ELF-1 (cell line): ENCODE results near the gene DDX19B.
"Not testable (repeated sequence)": the region's sequence is repeated elsewhere in the genome, so short reads cannot be mapped to it uniquely, and the experiment has no call there.

ENCODE experiments used
- DNase-seq: peaks from one replicate; pipeline ENCODE4 v3.0.0-alpha.2; 2016; ENCODE audit warnings: low read depth, low spot score

The DDX19B gene

DNA sequence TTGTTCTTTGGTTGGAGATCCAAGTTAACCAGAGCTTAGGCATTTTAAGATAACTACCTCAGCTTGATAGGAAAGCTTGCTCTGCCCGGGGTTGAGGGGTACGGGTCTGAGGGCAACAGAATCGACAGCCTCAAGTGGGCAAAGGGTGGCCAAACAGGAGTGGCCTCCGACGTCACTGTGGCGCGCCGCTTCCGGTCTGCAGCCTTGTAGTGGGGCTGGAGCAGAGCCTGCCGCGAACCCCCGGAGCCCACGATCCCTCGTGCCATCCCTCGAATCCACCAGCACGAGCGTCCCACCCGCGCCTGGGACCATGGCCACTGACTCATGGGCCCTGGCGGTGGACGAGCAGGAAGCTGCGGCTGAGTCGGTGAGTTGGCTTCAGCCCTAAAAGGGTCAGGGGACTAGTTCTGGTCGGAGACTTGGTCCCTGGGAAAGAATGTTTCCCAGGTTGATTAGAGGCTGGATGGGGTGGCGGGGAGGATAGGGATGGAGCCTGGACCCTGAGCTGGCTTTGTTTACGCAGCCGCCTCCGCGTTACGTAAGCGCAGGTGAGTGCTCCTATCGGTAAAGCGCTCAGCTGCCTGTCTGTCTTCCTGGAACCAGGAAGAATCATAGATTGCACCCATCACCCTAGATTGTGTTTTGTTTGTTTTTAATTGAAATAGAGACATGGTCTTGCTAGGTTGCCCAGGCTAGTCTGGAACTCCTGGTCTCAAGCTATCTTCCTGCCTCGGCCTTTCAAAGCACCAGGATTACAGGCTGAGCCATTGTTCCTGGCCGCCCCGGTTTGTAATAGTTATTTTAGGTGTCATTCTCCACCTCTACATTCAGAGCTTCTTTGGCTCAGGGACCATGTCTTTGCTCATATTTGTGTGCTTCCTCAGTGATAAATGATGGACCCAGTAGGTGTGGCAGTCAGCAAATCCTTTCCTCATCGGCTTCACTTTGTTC is at the start of gene DDX19B:
TSS of gene DDX19B (plus strand) at position 199 of the 951 bp plus-strand sequence. CDS start at position 311, 112 bp downstream.
- peak; percentile 80 for DNase-seq

DNA sequence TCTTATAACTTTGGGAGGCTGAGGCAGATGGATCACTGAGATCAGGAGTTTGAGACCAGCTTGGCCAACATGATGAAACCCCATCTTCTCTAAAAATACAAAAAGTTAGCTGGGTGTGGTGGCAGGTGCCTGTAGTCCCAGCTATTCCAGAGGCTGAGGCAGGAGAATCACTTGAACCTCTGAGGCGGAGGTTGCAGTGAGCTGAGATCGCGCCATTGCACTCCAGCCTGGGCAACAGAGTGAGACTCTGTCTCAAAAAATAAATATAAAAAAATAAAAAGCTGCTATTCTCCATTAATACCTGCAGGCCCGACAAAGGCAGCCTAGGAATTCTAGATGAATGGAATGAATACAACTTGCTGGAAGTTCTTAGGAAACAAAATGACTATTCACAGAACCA is 49.3 kb upstream of the DDX19B start:
- not testable (repeated sequence) for DNase-seq

DNA sequence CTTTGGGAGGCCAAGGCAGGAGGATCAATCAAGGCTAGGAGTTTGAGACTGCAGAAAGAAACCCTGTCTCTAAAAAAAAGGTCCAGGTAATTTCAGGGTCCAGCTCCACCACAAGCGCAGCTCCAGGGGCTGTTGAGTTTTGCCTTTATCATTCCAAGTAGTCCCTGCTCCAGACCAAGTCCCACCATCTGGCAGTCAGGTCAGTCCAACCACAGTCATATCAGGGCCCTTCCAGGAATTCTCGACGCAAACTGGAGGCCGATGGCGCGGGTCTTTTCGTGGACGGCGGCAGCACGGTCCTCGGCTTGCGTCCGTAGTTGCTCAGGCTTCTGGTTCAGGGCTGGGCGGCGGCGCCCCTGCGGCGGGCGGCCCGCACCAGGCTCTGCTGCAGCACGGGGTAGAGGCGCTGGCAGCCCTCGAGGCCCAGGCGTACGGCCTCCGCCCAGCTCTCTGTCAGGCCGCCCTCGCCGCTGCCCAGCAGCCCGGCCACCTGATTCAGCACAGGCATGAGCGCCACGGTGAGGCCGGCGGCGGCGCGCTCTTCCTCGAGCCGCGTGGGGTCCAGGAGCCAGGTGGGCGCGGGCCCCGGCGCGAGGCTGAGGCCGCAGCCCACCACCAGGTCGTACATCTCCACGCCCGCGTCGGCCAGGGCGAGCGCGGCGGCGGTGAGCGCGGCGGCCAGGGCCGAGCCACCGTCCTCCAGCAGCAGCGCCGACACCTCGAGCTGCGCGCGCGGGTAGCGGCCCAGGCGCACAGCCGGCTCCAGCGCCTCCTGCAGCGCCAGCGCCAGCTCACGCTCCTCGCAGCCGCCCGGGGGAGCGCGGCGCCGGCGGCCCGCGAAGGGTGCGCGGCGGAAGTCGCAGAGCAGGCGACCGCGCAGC is 48.0 kb upstream of the DDX19B start:
- DNase-seq = peak; percentile 70

DNA sequence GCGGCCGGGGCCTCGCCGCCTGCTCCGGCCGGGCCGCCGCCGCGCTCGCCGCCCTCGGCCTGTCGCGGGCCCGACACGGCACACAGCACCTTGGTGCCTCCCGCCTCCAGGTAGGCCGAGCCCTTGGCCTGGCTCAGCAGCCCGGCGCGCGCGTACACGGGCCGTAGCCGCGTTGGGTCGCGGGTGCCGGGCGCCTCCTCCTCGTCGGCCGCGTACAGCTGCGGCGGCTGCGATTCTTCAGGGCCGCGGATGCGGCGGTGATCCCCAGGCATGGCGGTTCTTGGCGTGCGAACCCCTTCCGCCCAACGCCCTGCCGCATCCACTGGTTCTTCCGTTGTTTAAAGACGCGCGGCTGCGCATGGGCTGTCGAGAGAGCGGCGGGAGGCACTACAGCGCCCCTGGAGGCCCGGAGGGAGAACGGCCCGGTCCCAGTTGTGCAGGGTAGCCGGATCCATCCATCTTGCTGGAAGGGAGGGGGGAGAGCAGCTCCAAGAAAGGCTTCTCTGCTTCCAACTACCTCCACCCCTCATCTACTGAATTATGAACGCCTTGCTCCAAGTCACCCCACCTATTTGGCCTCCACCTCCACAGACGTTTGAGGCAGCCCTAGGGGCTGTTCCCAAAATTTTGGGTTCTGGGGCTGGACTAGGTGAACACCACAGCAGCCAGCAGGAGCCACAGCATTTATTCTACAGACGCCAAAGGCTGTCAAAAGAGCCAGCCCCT is 47.2 kb upstream of the DDX19B start, which contains the start of gene EXOSC6:
TSS of gene EXOSC6 (minus strand) at position 312 of the 726 bp plus-strand sequence. CDS start at position 272, 40 bp downstream.
- DNase-seq = peak; percentile 97

DNA sequence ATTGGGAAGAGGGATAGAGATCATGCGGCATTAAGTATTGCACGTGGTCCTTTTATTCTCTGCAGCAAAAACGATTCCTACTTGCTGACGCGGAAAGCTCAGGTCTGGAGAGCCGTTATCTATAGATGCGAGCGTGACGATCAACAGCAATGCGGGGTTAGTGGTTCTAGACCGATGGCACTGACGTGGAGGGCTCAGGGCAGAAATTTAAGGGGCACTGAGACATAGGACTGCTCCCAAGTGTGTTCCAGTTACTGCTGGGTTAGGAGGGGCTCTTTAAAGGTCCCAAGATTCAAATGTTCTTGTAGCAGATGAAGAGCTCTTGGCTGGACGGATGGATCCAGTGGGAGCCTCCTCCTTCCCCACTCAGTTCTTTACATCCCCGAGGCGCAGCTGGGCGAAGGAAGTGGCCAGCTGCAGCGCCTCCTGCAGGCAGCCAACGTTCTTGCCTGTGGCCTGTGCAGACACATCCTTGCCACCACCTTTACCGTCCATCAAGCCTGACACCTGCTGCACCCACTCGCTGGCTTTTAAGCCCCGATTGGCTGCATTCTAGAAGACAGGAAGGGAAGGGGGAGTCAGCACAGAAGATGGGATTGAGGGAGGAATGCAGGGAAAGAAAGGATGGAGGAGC is 46.5 kb upstream of the DDX19B start:
- peak; percentile 74 for DNase-seq

DNA sequence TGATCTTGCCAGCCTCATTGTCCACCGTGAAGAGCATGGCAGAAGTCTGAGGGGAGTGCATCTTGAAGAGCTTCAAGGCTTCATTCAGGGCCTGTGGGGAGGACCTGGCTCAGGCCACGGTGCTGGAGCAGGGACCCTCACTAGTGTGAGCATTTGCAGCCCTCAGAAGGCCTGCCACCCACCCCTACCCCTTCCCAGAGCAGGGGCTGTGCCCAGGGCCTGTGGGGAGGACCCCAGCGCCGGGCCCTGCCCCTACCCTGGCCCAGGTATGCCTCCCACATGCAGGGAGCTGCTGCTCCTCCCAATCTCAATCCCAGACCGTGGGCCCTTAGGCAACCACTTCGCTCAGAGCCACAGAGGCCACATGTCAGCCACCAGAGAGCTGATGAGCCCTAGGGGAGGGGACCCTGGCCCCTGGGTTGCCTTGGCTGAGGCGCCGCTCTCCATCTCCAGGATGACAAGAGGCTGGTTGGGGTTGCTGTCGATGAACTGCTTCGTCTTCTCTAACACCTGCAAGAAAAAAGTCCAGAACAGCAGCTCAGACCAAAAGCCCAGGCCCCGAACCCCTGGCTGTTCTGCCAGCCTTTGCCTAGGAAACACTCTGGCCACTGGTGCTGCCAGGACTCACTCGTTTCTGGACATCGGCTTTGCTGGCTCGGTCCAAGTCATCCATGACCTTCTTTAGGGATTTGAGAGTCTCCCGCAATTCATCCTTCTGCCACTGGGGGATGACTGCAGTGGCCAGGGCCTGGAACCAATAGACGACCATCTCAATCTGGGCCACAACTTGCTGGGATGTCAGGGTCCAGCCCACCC is 45.5 kb upstream of the DDX19B start:
- DNase-seq = peak; percentile 51

DNA sequence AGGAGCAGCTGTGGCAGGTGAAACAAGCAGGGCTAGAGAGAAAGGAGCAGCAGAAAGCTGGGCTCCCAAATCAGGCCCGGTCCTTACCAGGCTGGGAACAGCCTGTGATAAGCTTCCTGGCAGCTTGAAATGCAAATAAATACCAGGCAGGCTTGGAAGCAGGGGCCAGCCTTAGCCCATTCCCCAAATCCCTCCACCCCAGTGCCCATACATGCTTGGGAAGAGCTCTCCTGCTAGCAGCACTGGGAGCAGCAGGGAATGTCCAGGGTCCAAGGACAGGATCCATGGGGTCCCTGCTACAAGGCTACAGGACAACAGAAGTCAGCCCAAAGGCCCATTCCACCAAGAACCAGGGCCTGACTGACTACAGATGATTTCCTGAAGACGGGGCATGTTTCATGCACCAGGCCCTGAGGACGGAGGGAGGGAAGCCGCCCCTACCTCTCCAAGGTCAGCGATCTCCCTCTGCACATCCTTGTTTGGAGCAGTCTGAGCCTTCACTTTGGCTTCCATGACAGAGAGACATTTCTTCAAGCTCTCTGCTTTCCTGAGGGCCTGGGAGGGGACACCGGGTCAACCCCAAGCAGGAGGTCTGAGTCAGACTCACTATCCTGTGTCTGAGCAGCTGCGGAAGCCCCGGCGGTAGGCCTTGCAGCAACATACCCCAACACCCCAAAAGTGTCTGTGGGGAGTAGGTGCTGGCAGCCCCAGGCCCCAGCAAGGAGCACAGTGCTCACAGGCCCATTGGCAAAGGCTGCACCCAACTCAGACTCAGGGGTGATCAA is 44.6 kb upstream of the DDX19B start:
- DNase-seq = no peak

DNA sequence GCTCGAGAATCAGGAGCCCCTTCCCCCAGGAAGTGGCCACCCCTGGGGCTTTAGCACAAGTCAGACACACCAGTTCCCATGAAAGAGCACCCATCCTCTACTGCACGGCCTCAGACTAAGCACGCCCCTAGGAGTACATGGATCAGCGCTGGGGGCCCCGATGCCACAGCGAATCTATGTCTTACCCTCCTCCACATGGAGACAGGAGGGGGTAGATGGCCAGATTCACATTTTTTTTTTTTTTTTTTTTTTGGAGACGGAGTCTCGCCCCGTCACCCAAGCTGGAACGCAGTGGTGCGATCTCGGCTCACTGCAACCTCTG is 44.1 kb upstream of the DDX19B start:
- no peak for DNase-seq

DNA sequence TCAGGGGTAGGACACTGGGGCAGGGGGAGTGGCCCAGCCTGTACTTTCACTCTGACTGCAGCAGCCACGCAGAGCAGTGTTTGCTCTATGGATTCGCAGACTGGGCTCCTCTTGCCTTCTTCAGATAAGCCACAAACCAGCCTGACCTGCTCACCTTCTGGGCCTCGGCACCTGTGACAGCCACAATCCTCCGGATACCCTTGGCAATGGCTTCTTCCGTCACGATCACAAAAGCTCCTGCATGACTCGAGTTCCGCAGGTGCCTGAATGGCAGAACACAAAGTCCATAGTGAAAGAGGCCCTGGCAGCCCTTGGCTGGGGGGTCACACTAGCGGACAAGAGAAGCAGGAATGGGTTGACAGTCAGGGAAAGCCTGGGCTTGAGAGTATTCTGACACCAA is 43.4 kb upstream of the DDX19B start:
- DNase-seq = no peak

DNA sequence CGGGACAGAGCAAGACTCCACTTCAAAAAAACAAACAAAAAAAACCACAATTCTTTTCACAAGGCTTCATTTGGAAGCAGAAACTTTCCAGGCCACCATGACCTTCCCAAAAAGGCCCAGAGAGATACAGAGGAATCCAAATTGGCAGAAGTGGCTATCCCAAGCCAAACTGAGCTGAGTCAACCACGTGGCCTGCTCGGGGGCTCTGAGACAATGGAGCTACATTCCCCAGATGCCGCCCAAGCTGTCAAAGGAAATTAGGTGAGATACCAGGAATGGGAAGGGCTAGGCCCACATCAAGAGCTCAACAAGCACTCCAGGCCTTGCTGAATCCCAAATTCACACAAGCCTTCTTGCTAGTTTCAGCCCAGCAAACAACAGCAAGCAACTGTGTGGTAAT is 41.6 kb upstream of the DDX19B start:
- peak; percentile 31 for DNase-seq

DNA sequence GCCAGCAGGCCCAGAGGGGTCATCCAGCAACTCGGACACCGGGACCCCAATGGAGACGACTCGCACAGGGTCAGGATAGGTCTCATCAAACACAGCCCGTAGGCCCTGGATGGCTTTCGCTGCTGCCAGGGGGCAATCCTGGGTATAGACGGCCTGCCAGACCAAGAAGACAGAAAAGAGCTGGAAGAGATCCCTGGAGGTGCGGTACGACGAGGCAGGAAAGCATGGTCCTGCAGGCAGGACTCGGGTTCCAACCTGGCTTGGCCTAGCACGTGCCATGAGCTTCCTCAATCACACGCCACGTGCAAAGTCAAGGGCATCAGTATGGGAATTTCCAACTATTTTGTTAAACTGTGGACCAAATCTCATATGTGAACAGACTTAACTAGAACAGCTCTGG is 40.9 kb upstream of the DDX19B start:
- DNase-seq = no peak

DNA sequence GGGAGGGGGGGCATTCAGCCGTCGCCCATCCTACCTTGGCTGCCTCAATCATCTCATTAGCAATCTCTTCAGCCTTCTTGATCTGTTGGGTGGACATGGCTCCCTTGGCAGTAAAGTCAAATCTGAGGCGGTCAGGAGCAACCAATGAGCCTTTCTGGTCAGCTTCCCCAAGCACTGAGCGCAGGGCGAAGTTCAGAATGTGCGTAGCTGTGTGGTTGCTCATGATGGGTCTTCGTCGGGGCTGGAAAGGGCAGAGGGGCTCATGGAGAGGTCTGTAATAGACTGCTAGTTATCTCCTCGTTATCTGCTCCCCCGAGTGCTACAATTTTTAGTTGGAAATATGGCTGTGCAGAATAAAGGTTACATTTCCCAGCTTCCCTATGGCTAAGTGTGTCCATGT is 40.0 kb upstream of the DDX19B start:
- DNase-seq = no peak

DNA sequence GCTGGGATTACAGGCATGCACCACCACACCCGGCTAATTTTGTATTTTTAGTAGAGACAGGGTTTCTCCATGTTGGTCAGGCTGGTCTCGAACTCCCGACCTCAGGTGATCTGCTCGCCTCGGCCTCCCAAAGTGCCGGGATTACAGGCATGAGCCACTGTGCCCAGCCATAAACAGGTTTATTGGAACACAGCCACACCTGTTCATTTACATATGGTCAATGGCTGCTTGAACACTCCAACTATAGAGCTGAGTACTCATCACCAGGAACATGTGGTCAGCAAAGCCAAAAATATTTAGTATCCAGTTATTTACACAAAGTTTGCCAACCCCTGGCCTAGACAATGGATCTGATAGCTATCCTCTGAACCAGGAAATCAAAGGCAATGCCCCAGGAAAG is 39.1 kb upstream of the DDX19B start:
- not testable (repeated sequence) for DNase-seq

DNA sequence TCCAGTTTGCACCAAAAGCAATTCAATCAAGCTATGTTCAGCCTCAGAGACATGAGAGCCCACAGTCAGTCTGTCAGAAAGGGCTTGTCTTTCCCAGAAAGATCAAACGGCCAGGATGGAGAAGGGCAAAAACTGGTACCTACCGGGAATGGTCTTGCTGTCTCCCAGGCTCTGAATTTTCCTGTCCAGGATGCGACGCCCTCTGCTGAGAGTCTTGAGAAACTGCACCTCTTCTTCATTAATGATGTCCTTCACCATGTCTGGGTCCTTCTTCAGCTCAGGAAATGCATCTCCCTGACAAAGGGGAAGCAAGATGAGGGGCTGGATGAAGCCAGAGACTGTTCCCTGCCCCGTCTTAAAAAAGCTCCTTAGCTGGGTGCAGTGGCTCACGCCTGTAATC is 31.5 kb upstream of the DDX19B start:
- peak; percentile 65 for DNase-seq

DNA sequence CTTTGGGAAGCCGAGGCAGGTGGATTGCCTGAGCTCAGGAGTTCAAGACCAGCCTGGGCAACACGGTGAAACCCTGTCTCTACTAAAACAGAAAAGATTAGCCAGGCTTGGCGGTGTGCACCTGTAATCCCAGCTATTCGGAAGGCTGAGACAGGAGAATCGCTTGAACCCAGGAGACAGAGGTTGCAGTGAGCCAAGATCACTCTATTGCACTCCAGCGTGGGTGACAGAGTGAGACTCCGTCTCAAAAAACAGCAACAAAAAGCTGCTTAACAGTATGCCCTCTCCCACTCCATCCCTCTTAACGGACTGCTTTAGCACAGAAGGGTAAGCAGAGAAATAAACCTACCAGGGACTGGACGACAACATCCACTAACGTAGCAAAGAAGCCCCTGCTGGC is 31.1 kb upstream of the DDX19B start:
- not testable (repeated sequence) for DNase-seq

DNA sequence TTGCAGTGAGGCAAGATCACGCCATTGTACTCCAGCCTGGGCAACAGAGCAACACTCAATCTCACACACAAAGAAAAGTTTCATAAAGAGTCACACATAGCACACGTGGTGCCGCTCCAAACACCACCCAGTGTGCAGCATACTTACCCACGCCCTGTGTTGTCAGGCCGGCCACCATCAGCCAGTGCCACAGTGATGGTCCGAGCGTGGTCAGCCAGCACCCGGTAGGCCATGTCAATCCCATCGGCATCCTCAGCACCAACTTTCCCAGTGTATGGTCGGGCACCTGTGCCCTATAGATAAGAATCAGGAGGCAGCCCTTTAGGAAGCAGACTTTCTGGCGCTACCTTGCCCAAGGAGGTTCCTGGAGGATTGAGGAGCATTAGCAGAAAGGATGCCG is 29.5 kb upstream of the DDX19B start:
- DNase-seq = no peak

DNA sequence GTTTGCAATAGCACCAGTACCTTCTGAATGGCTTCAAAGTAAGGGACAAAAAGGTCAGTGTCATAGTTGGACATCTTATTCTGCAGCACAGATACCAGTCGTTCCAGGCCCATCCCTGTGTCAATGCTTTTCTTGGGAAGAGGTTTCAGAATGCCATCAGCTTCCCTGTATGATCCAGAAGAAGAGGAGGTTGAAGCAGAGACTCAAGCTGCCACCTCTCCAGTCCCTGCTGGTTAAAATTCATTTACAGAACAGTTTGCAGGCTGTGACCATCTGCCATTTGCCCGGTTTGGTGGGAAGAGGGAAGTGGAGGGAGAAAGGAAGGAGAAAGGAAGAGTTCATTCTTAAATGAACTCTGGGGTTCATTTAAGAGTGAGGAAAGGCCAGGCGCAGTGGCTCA is 28.8 kb upstream of the DDX19B start:
- no peak for DNase-seq

DNA sequence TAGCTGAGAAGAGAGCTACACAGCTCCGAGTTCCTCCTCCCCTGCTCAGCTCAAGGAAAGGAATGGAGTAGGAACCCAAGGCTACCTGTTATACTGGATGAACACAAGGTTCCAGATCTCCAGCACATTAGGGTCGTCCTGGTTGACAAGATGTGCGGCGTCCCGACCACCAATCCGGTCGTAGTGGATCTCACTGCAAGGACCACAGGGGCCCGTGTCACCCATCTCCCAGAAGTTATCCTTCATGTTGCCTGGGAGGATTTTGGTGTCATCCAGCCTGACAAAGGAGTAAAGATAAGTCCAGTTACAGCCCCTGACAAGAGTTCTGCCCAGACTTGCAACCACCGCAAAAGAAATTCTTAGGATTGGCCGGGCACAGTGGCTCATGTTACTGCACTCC is 27.3 kb upstream of the DDX19B start:
- DNase-seq = no peak

DNA sequence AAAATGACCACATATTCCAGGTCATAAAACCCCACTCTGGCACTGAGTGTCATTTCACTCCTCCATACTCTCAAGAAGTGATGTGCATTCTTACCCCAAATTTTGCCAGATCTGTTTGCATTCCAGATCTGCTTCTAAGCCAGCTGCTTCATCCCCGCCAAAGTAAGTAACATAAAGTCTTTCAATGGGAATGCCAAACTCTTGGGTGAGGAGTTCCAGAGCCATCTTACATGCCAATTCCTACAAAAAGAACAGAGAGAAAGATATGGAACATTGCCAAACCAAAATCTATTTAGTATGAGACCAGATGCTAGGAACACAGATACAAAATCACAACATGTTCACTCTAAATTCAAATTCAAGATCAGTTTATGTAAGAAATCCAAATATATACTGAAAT is 22.6 kb upstream of the DDX19B start:
- no peak for DNase-seq
